Suprapubic skin (tissue), 4 donors: ENCODE results near the gene LIPI. TPM values are rescaled to one million over a fixed set of nuclear protein-coding genes. Genes with fewer than 3 reads are reported as not detected.
"Not testable (repeated sequence)": the region's sequence is repeated elsewhere in the genome, so short reads cannot be mapped to it uniquely, and the experiment has no call there.

Experiments
- DNase-seq, 2 donors: peaks; one replicate each; pipeline ENCODE4 v3.0.0-alpha.2; 2019; ENCODE audit warnings: low spot score in 2 of 2
- H3K27ac ChIP-seq: fragments of 200-600 bp; sonication (generic); one replicate; pipeline ENCODE4 v1.5.1; 2019
- H3K27me3 ChIP-seq: fragments of 200-600 bp; sonication (generic); one replicate; pipeline ENCODE4 v1.5.1; 2019
- H3K36me3 ChIP-seq: fragments of 200-600 bp; sonication (generic); one replicate; pipeline ENCODE4 v1.5.1; 2019
- H3K4me1 ChIP-seq: fragments of 200-600 bp; sonication (generic); one replicate; pipeline ENCODE4 v1.5.1; 2019
- H3K4me3 ChIP-seq: fragments of 200-600 bp; sonication (generic); one replicate; pipeline ENCODE4 v1.5.1; 2019; ENCODE audit warnings: mild to moderate bottlenecking
- H3K9me3 ChIP-seq: fragments of 200-600 bp; sonication (generic); one replicate; pipeline ENCODE4 v1.5.1; 2019
- CTCF ChIP-seq, 2 donors: fragments of 200-600 bp in 1 of 2; fragments of 450-650 bp in 1 of 2; sonication (generic) in 1 of 2; IDR thresholded peaks; one replicate each; pipeline ENCODE4 v1.5.1; 2016 to 2019; ENCODE audit warnings: antibody characterized with exemption in 2 of 2, mild to moderate bottlenecking in 1 of 2, moderate library complexity in 1 of 2
- EP300 ChIP-seq: sonication (generic); formaldehyde crosslinking; IDR thresholded peaks from one replicate; pipeline ENCODE4 v1.6.1; 2017; ENCODE audit warnings: antibody characterized with exemption
- POLR2A ChIP-seq, 2 donors: fragments of 450-650 bp; IDR thresholded peaks; one replicate each; pipeline ENCODE4 v1.6.1; 2017; ENCODE audit warnings: antibody characterized with exemption in 2 of 2, mild to moderate bottlenecking in 2 of 2, moderate library complexity in 2 of 2
- POLR2AphosphoS5 ChIP-seq, 3 donors: sonication (generic); formaldehyde crosslinking; IDR thresholded peaks; one replicate each; pipeline ENCODE4 v1.6.1; 2017; ENCODE audit warnings: antibody characterized with exemption in 3 of 3
- WGBS: methylation state at CpG from one replicate; pipeline ENCODE4 v1.1.5; 2018; 5-methylcytosine and 5-hydroxymethylcytosine counted together
- total RNA-seq, 4 donors: library from RNA; depleted of rRNA; stranded (reverse); fragments of >200 nt; gene quantifications; one replicate each; pipeline ENCODE4 v1.1.0, GENCODE V29; 2016

LIPI gene
- total RNA-seq, 4 donors from 2014 or later, result not detected

GRCh38 chr21:14071902-14072734, 138.6 kb downstream of the LIPI start:
- no peak for TF ChIP-seq CTCF (IDR thresholded peaks at IDR 0.05)
- TF ChIP-seq EP300, result no peak
- TF ChIP-seq POLR2AphosphoS5 (IDR thresholded peaks at IDR 0.05), result no peak
- TF ChIP-seq POLR2A (IDR thresholded peaks at IDR 0.05), result no peak
- H3K36me3 ChIP-seq, result no peaks in the 10 kb centered on the region
- WGBS, result 95% methylated on average over 41 of the region's 44 CpGs
- no peak overlapping the region for H3K27ac ChIP-seq
- H3K27me3 ChIP-seq, result no peaks in the 10 kb centered on the region
- H3K9me3 ChIP-seq, result no peaks in the 10 kb centered on the region
- no peak overlapping the region for H3K4me3 ChIP-seq
- no peak for DNase-seq
- no peaks in the 10 kb centered on the region for H3K4me1 ChIP-seq

GRCh38 chr21:14070968-14071367, 139.8 kb downstream of the LIPI start:
- Histone ChIP-seq H3K27ac (no peak overlapping the region), H3K9me3 (no peaks in the 10 kb centered on the region), H3K4me3 (no peak overlapping the region), H3K4me1 (no peaks in the 10 kb centered on the region), H3K27me3 (no peaks in the 10 kb centered on the region), H3K36me3 (no peaks in the 10 kb centered on the region)
- 95% methylated on average over 14 of the region's 16 CpGs for WGBS
- DNase-seq, result no peak
- TF ChIP-seq EP300 (no peak), CTCF (IDR thresholded peaks at IDR 0.05) (no peak), POLR2A (IDR thresholded peaks at IDR 0.05) (no peak), POLR2AphosphoS5 (IDR thresholded peaks at IDR 0.05) (no peak)

- no peaks in the 10 kb centered on the region for H3K9me3 ChIP-seq
- H3K36me3 ChIP-seq, result no peaks in the 10 kb centered on the region
- WGBS, result 97% methylated on average over 44 of the region's 46 CpGs
- TF ChIP-seq POLR2A (IDR thresholded peaks at IDR 0.05) (no peak), CTCF (IDR thresholded peaks at IDR 0.05) (no peak), POLR2AphosphoS5 (IDR thresholded peaks at IDR 0.05) (no peak), EP300 (no peak)
- no peaks in the 10 kb centered on the region for H3K4me1 ChIP-seq
- H3K27ac ChIP-seq, result no peak overlapping the region
- no peak overlapping the region for H3K4me3 ChIP-seq
- H3K27me3 ChIP-seq, result no peaks in the 10 kb centered on the region
- DNase-seq, result no peak
Observed at GRCh38 chr21:14070049-14070893, 140.5 kb downstream of the LIPI start.

GRCh38 chr21:14064296-14064645, 146.5 kb downstream of the LIPI start:
- Histone ChIP-seq H3K9me3 (no peaks in the 10 kb centered on the region), H3K4me1 (no peaks in the 10 kb centered on the region), H3K4me3 (no peak overlapping the region), H3K27me3 (no peaks in the 10 kb centered on the region), H3K27ac (no peak overlapping the region), H3K36me3 (no peaks in the 10 kb centered on the region)
- TF ChIP-seq POLR2AphosphoS5 (IDR thresholded peaks at IDR 0.05) (no peak), CTCF (IDR thresholded peaks at IDR 0.05) (no peak), EP300 (no peak), POLR2A (IDR thresholded peaks at IDR 0.05) (no peak)
- peak in 1 of 2 donors; percentile 40 for DNase-seq
- 86% methylated on average over 29 of the region's 29 CpGs for WGBS

- not testable (repeated sequence) for H3K4me1 ChIP-seq, H3K36me3 ChIP-seq, H3K9me3 ChIP-seq, H3K27me3 ChIP-seq, H3K27ac ChIP-seq, H3K4me3 ChIP-seq
- WGBS, result 87% methylated on average over 25 of the region's 57 CpGs
- DNase-seq, result peak in 1 of 2 donors; percentile 42
Observed at GRCh38 chr21:14063620-14064295, 147.0 kb downstream of the LIPI start.

GRCh38 chr21:14062684-14063083, 148.1 kb downstream of the LIPI start:
- not testable (repeated sequence) for H3K36me3 ChIP-seq, H3K27ac ChIP-seq, H3K9me3 ChIP-seq, H3K4me1 ChIP-seq, H3K27me3 ChIP-seq, H3K4me3 ChIP-seq
- WGBS, result 100% methylated on average over 2 of the region's 19 CpGs
- DNase-seq, result peak in 1 of 2 donors; percentile 39

- WGBS, result 100% methylated on average over 6 of the region's 10 CpGs
- not testable (repeated sequence) for H3K4me3 ChIP-seq, H3K9me3 ChIP-seq, DNase-seq, H3K27me3 ChIP-seq, H3K4me1 ChIP-seq, H3K27ac ChIP-seq, H3K36me3 ChIP-seq
Observed at GRCh38 chr21:14061820-14062219, 148.9 kb downstream of the LIPI start.

- H3K27ac ChIP-seq, H3K36me3 ChIP-seq, H3K4me3 ChIP-seq, H3K27me3 ChIP-seq, H3K4me1 ChIP-seq, H3K9me3 ChIP-seq: not testable (repeated sequence)
- peak in 1 of 2 donors; percentile 52 for DNase-seq
- 98% methylated on average over 8 of the region's 12 CpGs for WGBS
Observed at GRCh38 chr21:14058995-14059627, 151.6 kb downstream of the LIPI start.
